ENCODE data around the gene SLC7A6OS.

GRCh38 chr16:68276223-68276622 is 34.5 kb downstream of the SLC7A6OS start:
- TF ChIP-seq CTCF (IDR thresholded peaks at IDR 0.05) = no peak
- TF ChIP-seq, protein P1, sequence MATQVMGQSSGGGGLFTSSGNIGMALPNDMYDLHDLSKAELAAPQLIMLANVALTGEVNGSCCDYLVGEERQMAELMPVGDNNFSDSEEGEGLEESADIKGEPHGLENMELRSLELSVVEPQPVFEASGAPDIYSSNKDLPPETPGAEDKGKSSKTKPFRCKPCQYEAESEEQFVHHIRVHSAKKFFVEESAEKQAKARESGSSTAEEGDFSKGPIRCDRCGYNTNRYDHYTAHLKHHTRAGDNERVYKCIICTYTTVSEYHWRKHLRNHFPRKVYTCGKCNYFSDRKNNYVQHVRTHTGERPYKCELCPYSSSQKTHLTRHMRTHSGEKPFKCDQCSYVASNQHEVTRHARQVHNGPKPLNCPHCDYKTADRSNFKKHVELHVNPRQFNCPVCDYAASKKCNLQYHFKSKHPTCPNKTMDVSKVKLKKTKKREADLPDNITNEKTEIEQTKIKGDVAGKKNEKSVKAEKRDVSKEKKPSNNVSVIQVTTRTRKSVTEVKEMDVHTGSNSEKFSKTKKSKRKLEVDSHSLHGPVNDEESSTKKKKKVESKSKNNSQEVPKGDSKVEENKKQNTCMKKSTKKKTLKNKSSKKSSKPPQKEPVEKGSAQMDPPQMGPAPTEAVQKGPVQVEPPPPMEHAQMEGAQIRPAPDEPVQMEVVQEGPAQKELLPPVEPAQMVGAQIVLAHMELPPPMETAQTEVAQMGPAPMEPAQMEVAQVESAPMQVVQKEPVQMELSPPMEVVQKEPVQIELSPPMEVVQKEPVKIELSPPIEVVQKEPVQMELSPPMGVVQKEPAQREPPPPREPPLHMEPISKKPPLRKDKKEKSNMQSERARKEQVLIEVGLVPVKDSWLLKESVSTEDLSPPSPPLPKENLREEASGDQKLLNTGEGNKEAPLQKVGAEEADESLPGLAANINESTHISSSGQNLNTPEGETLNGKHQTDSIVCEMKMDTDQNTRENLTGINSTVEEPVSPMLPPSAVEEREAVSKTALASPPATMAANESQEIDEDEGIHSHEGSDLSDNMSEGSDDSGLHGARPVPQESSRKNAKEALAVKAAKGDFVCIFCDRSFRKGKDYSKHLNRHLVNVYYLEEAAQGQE (IDR thresholded peaks at IDR 0.05; ENCODE audit: insufficient read depth in 1 of 2, low read depth in 2 of 2, low read length in 1 of 2) = no peak
